CD4-positive, alpha-beta T cell treated with Interleukin-21 for 1 hour (primary cell): ENCODE results near the gene C19orf73.
A peak's percentile ranks its signal among the peaks of the same experiment; 100 is the strongest.

ENCODE experiments used
- DNase-seq: peaks from one replicate; pipeline ENCODE4 v3.0.0-alpha.2; 2020

C19orf73 gene

GRCh38 chr19:49120868-49121267 lies 1.9 kb upstream of the C19orf73 start:
- DNase-seq = no peak

- DNase-seq = no peak
These were observed 1.4 kb upstream of the C19orf73 start for GRCh38 chr19:49120325-49120683.

- DNase-seq = peak; percentile 26
These were observed 725 bp upstream of the C19orf73 start, which contains the start of gene PPFIA3 for GRCh38 chr19:49119411-49120324. Gene PPFIA3, plus strand, starts transcription at chr19:49119544. Its CDS starts 8,330 bp downstream, at chr19:49127874.

- DNase-seq = no peak
These were observed 1.0 kb downstream of the C19orf73 start for GRCh38 chr19:49117677-49118564.

- no peak for DNase-seq
These were observed 2.4 kb downstream of the C19orf73 start for GRCh38 chr19:49116544-49116943.

DNA sequence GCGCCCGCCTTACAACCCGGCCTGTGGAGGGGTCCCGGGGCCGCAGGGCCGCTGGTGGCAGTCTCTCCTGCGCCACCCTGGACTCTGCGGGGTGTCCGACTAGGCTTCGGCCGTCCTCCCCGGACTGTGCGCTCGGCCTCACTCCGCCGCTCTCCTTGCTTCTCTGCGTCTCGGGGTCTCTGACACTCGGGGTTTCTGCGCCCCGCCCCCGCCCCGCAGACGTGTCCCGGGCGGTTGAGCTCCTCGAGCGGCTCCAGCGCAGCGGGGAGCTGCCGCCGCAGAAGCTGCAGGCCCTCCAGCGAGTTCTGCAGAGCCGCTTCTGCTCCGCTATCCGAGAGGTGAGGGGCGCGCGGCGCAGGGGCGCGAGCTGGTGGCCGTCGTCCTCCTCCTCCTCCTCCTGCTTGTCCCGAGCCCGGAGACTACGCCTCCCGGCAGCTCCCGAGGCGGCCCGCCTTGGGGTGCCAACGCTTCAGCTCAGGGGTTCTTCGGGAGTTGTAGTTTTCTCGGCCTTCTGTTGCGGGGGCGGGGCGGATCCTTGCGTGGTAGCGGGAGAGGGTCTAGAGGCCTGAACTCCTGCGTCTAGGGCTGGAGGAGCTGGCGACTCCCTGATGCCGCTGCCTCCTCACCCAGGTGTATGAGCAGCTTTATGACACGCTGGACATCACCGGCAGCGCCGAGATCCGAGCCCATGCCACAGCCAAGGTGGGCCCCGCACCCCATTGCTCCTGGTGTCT lies 4.1 kb downstream of the C19orf73 start:
- DNase-seq = peak; percentile 54

GRCh38 chr19:49113762-49114629 lies 4.9 kb downstream of the C19orf73 start, which contains the start of gene LIN7B:
Gene LIN7B, plus strand, starts transcription at chr19:49114370. Its CDS starts 35 bp downstream, at chr19:49114405.
- DNase-seq = peak; percentile 83

DNA sequence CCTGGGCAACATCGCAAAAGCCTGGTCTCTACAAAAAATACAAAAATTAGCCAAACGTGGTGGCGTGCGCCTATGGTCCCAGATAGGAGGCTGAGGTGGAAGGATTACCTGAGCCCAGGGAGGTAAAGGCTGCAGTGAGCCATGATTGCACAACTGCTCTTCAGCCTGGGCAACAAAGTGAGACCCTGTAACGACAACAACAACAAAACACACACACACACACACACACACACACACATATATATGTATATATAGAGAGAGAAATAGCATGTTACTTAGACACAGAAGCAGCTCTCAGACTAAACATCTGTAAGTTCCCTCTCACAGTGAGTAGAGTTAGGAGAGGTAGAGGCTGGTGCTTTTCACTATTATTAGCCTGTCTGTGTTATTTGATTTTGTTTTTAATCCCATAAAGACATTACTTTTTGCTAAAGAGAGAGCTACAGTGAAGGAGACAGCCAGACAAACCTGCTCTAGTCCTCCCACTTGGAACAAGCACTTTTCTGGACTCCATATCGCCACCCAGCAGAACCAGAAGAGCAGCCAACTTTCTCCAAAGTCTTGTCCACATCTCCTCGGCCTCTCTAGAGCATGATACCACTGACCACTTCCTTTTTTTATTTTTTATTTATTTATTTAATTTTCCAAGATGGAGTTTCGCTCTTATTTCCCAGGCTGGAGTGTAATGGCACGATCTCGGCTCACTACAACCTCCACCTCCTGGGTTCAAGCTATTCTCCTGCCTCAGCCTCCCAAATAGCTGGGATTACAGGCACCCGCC lies 7.5 kb downstream of the C19orf73 start:
- no peak for DNase-seq

DNA sequence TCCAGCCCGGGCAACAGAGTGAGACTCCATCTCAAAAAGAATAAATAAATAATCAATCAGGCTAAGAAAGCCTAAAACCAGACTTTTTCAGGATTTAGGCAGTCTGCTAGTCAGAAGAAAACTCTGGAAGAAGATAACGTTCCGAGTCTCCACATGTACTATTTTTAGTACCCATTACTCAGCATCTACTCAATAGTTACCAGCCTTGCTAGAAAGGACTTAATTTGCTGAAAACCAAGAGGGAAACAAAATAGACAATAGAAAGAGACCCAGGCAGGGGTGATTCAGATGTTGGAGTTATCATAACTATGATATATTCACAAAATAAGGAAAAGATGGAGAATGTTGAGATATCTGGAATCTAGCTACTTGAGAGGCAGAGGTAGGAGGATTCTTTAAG lies 8.4 kb downstream of the C19orf73 start:
- DNase-seq = no peak

GRCh38 chr19:49109569-49110233 lies 9.2 kb downstream of the C19orf73 start:
- no peak for DNase-seq

- no peak for DNase-seq
These were observed 9.9 kb downstream of the C19orf73 start for GRCh38 chr19:49109051-49109450.

DNA sequence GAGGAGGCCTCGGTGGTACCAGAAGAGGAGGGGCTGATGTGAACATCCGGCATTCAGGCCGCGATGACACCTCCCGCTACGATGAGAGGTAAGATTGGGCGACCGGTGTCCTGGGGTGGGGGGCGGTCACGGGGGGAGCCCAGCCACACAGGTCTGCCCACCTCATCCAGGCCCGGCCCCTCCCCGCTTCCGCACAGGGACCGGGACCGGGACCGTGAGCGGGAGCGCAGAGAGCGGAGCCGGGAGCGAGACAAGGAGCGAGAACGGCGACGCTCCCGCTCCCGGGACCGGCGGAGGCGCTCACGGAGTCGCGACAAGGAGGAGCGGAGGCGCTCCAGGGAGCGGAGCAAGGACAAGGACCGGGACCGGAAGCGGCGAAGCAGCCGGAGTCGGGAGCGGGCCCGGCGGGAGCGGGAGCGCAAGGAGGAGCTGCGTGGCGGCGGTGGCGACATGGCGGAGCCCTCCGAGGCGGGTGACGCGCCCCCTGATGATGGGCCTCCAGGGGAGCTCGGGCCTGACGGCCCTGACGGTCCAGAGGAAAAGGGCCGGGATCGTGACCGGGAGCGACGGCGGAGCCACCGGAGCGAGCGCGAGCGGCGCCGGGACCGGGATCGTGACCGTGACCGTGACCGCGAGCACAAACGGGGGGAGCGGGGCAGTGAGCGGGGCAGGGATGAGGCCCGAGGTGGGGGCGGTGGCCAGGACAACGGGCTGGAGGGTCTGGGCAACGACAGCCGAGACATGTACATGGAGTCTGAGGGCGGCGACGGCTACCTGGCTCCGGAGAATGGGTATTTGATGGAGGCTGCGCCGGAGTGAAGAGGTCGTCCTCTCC lies 11.1 kb downstream of the C19orf73 start:
- DNase-seq = no peak

DNA sequence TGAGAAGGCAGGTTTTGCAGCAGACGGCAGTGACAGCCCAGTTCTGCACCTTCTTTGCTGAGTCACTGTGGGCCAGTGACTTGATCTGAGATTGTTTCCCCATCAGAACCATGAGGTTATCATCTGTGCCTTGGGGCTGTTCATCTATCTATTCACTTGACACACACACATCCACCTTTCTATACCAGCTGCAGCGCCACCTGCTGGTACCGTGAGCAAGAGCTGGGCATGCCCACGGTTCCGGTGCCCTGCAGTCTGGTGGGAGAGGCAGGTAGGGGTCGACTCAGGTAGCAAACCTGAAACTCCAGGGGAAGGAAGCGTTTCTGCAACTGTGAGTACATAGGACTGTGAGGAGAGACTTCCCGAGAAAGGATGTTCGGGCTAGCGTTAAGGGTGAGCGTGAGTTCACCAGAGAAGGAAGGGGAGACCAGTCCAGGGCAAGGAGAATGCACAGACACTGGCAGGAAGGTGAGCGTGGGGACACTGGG lies 12.3 kb downstream of the C19orf73 start:
- peak; percentile 70 for DNase-seq

DNA sequence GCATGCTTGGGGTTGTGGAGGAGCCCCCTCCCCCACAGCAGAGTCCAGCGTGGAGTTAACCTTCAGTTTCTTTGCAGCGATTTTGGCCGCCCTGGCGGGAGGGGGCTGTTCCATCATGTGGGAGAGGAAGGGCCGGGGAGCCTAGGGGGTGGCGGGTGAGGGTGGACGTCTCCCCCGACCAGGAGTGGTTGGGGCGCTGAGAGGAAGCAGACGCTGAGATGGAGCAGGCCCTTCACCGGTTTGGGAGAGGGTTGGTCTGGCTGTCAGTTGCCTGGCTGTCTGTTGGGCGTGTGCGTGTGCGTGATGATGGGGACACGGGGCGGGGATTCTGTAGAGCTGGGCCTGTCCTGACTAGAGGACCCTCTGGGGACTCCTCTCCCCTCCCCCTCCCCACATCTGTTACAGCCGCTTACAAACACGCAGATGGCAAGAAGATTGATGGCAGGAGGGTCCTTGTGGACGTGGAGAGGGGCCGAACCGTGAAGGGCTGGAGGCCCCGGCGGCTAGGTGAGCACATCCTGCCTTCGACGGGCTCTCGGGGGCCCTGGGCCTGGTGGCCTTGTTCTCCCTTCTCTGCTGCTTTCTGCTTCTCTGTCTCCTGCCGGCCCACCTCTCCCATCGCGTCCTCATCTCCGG lies 14.6 kb downstream of the C19orf73 start:
- no peak for DNase-seq

DNA sequence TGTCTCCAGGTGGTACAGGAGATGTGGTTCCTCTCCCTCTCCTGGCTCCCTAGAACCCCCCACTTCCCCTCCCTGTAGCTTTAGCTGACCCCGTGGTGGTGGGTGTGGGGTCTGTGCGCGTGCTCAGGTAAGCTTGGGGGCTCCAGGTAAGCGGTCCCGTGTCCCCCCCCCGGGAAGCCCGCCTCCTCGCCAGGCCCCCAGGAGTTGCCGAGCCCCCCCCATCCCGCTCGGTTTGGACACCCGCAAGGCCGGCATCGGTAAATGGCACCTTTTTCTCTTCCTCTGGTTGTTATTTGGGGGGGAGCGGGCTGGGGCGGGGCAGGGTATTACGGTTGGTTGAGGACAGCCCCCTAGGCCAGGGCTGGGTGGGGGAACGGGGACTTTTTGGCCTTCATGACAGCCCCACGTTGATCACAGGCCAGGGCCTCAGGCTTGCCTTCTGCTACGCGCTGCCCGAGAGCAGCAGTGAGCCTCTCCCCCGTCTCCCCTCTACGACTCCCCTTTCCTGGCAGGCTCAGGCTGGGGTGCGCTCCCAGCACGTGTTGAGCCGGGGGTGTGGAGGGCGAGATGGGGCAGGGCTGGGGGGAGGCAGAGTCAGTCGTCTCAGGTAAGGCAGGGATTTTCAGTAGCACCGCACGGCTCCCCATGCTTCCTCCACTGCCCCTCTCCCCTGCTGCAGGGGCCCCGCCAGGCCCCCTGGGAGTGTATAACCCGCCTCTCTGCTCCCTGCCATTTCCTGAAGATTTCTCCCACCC lies 15.4 kb downstream of the C19orf73 start:
- no peak for DNase-seq

- DNase-seq = no peak
These were observed 16.6 kb downstream of the C19orf73 start for GRCh38 chr19:49102303-49102702.

- no peak for DNase-seq
These were observed 17.8 kb downstream of the C19orf73 start for GRCh38 chr19:49101160-49101559.

DNA sequence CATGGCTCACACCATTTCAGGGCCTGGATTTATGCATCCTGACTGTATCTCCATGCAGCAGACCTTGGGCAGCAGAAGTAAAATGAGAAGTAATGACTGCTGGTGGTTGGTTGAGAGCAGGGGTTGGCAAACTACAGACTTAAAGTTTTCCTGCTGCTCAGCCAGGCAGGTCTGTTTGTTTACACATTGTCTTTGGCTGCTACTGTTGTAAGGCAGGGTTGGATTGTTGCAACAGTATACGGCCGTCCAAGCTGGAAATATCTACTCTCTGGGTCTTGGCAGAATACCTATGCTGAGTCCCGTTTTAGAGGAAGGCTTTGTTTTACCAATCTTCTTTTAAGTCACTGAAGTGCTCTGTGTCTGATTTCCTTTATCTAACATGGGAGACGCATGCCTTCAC lies 20.1 kb downstream of the C19orf73 start:
- DNase-seq = no peak
